Colon (tissue), 2 donors: ENCODE measurements around the gene DLX4.

ENCODE experiments used
- FAIRE-seq: peaks from 2 replicates; lab custom pipeline; 2012; peaks lifted over from hg19 to GRCh38; lab: Jason Lieb, UNC
- donor health status: control.
- donor health status: control.

DLX4 gene

GRCh38 chr17:49969134-49969759 is at the start of gene DLX4:
Gene DLX4 (plus strand): TSS chr17:49969190. CDS start chr17:49969469, 279 bp downstream.
- FAIRE-seq = no peak

GRCh38 chr17:49920030-49920769 is 48.8 kb upstream of the DLX4 start:
- no peak for FAIRE-seq

GRCh38 chr17:49922095-49922494 is 46.9 kb upstream of the DLX4 start:
- no peak for FAIRE-seq

- FAIRE-seq = no peak
These were observed 44.9 kb upstream of the DLX4 start for GRCh38 chr17:49924116-49924515.

GRCh38 chr17:49924589-49924988 is 44.4 kb upstream of the DLX4 start:
- no peak for FAIRE-seq

DNA sequence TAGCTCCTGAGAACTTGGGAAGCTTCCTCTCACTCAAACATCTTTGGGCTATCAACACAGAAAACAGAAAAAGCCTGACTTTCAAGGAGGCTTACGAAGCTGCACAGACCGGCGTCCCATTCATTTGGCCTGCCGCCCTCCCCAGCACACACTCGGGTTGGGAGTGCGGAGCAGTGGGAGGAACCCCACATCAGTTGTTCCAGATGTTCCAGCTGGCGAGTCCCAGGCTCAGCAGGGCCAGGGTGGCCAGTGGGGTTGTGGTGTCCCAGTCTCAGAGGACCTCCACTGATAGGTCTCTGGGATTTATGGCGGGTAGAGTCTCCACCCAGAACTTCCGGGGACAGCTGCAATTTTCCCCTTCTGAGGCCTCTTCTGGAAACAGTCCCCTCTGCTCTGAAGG is 43.1 kb upstream of the DLX4 start:
- no peak for FAIRE-seq

DNA sequence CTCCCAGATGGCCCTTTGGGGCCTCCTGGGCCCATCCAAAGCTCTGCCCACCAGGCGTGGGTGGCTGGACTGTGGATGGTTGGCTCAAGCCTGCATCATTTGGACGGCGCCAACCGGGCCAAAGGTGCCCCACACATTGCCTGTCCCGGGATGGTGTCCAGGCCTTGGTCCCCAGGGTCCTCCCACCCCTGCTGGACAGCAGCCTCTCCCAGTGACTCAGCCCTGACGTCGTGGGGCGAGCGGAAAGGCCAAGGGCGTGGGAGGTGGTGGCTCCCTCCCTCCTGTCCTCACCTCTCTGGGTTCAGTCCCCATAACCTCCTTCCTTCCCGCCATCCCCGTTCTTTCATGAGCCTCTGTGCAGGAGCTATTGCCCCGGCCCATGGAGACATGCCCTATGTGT is 42.1 kb upstream of the DLX4 start:
- no peak for FAIRE-seq

DNA sequence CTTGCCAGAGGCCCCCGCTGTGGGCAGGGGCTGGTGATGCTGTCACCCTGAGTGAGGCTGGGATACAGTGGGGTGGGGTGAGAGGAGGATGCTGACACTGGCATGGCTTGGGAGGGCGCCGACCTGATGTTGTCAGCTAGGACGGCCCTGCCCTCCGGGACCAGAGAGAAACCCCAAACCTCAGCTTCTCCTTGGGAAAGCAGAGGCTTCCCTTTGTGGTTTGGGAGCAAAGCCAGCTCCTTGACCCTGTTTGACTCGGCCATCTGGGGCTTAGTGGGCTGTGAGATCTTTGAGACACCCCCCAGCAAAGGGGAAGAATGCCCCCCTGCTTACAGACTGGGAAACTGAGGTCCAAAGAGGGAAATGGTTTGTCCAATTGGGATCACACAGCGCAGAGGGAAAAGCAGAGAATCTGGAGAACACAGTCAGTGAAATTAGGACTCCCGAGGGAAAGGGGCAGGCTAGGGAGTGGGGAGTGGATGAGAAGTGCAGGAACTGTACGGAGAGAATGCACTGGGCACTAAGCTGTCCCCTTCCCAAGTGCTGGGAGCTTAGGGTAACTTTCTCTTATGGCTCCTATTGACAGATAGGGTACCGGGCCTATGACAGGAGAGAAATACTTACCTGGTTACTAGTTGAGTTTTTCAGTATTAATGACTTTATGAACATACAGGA is 40.7 kb upstream of the DLX4 start:
- FAIRE-seq = no peak

GRCh38 chr17:49928837-49929475 is 40.0 kb upstream of the DLX4 start:
- FAIRE-seq = no peak

DNA sequence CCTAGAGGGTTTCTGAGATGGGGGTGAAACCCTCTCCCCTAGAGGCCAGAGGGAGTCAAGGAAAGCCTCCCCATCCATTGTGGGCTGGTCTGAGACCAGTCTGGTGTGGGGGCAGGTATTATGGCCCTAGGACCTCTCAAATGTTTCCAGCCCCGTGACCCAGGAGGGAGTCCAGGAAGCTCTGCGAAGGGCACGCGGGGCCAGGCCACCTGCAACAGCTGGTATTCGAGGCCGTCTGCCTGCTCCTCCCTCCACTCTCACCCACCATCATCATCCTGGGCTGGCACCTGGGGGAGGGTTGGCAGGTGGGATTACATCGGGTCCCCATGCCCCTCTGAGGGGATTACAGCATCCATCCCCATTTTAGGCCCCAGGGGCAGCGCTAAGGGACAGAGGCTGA is 38.1 kb upstream of the DLX4 start:
- FAIRE-seq = no peak

DNA sequence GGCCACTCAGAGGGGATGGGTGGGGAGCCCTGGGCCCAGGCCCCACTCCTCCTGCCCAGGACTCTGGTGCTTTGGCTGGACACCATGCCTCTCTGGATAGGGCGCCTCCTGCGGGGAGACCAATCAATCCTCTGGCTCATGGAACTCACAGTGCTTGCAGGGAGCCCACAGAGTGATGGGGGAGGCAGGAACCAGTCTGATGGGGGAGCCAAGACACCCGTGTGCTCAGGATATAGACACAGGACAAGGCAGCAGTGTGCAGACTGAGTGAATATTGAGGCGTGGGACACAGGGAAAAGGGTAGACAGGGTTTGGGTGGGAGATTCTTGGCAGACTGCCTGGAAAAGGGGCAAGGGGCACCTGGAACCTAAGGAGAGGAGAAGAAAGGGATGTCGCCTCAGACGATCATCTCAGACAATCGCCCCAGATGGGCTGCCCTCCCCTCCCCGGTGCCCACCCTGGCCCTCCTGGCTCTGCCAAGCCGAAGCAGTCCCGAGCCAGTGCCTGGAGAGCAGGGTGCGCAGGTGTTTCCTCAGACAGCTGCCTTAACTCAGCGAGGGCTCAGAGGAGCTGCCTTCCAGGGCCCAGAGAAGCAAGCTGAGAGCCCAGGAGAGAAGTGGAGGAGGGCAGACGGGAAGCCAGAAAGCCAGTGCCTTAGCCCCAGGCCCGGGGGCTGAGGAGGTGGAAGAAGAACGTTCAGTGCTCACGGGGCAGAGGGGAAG is 37.4 kb upstream of the DLX4 start:
- FAIRE-seq = no peak

DNA sequence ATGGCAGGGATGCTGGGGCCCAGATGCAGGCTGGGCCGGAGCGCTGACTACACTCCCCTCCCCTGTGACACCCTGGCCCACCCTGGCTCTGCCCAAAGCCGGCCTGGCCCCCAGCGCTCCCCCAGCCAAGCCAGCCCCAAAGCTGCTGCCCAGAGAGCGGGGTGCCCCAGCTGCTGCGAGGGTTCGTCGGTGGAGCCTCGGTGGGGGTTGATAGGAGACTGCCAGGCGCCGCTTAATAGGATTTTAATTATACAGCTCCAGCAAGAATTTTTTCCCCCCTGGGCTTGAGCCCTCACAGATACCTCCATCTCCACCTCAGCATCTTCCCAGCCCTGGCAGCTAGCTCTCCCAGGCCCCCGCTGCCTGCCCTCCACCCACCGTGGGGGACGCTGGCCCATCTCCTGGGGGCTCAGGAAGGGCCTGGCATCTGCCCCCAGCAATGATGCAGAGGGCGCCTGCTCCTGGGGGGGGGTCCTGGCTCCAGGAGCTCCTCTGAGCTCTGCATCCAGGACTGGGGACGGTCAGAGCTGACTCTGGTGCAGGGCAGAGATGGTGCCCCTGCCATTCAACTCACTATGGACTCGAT is 36.8 kb upstream of the DLX4 start:
- no peak for FAIRE-seq

DNA sequence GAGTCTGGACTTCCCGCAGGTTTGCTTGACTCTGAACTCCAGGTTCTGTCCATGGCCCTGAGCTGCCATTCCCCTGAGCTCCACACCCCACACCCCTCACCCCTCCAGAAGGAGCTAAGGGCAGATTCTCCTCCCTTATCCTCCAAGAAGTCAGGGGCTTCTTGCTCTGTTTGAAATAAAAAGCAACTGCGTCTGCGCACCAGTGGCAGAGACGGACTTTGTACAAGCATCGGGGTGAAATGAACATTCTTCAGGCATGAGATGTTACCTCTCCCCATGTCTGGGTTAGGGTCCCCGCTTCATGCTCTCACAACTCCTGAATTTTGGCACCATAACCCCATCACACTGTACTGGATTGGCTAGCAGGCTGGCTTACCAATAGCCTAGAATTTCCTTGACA is 36.1 kb upstream of the DLX4 start:
- FAIRE-seq = no peak

GRCh38 chr17:49935526-49936210 is 33.3 kb upstream of the DLX4 start:
- FAIRE-seq = no peak

DNA sequence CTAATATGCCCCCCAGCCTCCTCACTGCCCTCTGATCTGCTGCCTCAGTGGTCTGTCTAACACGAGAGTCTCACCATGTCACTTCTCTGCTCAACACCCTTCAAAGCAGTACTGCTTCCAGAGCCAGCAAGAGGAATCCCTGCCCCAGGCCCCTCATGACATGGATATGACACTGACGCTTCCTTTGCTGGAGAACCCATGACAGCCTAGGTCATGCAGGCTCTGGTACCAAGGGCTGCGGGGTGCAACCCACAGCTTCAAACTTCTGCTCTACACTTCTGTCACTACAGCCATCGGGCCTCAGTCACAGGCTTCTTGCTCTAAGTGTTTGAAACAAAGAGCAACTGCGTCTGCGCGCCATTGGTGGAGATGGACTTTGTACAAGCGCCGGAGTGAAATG is 32.6 kb upstream of the DLX4 start:
- FAIRE-seq = no peak

GRCh38 chr17:49939318-49939717 is 29.7 kb upstream of the DLX4 start:
- FAIRE-seq = no peak

DNA sequence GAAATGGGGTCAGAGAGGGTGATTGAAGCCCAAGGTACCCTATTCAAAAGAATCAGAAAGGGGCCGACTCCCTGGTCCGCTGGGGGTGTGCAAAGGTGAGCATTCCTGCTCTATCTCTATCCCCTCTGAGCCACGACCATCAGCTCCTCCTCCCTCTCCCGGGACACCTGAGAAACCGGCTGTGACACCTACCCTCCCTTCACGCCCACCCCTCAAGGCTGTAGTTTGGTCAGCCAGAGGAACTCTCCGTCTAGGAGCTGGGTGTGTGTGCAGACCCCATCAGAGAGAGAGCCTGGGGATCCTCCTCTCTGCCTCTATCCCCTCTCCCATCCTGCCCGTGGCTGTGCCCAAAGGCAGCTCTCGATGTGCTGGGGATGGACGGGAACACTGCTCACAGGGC is 27.6 kb upstream of the DLX4 start:
- no peak for FAIRE-seq

- FAIRE-seq = no peak
These were observed 26.0 kb upstream of the DLX4 start for GRCh38 chr17:49942947-49943346.

DNA sequence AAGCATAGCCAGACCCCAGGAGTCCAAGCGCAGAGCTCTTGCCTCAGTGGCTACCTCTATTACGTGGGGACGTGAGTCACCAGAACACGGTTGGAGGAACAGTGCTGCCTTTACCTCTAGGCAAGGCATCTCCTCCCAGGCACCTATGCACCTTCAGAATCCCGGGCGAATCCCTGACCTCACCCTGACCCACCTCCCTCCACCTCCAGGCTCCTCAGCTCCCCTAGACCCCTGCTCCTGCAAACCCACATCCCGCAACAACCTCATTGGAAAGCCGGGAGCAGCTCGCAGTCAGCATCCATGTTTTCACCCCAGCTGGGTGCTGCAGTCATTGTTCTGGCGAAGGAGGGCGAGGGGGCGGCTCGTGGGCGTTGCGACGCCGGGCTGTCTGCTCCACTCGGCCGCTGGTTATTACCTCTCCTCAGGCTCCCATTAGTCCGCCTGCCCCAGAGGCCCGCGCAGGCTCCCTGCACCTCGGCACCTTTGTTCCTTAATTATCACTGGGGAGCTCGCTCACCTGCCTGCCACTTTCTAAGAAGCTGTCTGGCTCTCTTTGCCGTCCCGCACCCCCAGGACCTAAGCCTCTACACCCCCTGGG is 24.6 kb upstream of the DLX4 start:
- no peak for FAIRE-seq

GRCh38 chr17:49946208-49946607 is 22.8 kb upstream of the DLX4 start:
- FAIRE-seq = no peak
